Hematopoietic multipotent progenitor cell treated with erythropoietin and hydrocortisone succinate and interleukin-3 and kit ligand, for 8 days (in vitro differentiated cells): ENCODE measurements around the gene S100P.
A peak's percentile ranks its signal among the peaks of the same experiment; 100 is the strongest.
"Not testable (repeated sequence)": the region's sequence is repeated elsewhere in the genome, so short reads cannot be mapped to it uniquely, and the experiment has no call there.

ENCODE experiments used
- DNase-seq: peaks from one replicate; pipeline ENCODE4 v3.0.0-alpha.2; 2015

The S100P gene

DNA sequence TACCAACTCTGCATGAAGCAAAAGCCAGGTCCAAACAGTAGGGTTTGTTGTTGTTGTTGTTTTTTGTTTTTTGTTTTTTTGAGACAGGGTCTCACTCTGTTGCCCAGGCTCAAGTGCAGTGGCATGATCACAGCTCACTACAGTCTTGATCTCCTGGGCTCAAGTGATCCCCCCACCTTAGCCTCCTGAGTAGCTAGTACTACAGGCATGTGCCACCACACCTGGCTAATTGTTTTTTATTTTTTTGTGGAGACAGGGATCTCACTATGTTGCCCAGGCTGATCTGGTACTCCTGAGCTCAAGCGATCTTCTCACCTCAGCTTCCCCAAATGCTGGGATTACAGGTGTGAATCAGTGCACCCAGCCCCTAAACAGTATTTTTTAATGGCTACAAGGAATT, 6.2 kb downstream of the S100P start:
- DNase-seq, result no peak

DNA sequence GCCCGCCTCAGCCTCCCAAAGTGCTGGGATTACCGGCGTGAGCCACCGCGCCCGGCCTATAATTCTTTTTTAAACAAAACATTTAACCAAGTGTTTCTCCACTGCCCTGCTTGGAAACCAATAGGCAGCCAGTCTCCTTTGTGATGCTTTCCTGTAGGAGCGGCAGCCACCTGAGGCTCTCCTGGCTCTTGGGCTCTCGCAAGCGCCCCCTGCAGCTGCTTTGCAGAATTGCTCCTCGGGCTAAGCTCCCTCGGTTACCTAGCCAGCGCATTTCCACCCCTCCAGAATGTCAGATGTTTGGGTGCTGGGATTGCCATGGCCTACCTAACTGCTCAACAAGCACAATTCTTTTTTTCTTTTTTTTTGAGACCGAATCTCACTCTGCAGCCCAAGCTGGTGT, 7.7 kb downstream of the S100P start:
- DNase-seq, result peak; percentile 51

DNA sequence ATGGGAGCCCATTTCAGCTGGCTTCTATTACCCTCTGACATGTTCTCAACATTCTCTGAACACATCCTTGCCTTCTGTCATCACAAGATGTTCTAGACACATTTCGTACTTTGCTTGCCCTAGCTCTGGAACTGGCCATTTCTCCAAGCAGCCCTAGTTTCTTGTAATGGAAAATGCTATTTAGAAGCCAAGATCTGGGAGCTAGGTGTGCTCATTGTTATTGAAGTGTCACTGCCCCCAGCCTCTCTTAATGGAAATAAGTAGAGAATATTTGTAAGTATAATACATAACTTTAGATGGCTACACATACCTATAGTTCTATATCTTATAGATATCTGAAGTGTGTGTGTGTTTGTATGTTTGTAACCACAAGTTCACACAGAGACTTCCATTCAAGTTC, 9.1 kb downstream of the S100P start:
- no peak for DNase-seq

DNA sequence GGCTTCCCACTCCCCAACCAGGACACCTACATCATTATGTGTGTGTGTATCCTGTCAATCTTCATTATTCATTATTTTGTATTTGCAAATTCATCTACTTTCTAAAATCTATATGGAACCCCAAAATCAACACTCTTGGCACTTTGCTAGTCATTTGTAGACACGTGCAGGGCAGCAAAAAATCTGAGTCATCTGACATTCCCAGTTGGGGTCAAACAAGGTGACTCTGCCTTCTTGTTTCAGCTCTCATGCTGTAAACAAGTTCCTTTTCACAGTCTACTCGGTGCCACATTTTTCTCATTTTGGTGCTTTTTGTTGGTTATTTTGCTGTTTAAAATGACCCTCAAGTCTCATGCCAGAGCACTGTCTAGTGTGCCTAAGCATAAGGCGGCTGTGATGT, 10.1 kb downstream of the S100P start:
- no peak for DNase-seq

DNA sequence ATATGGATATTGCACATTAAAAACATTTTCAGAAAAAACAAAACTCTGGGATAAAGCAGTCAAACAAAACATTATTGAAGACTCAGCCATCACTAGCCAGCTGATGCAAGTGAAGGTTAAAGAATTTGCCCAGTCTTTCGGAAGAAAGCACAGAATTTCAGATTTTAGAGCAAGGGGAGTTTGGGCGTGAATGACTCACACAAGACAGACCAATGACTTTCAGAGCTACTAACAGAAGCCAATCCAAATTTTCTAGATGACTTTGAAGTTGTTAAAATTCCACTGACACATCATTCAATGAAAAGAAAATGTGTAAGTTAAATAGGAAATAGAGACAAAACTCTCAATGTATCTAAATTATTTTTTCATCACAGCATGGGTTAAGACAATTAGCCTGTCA, 12.0 kb downstream of the S100P start:
- DNase-seq, result no peak

DNA sequence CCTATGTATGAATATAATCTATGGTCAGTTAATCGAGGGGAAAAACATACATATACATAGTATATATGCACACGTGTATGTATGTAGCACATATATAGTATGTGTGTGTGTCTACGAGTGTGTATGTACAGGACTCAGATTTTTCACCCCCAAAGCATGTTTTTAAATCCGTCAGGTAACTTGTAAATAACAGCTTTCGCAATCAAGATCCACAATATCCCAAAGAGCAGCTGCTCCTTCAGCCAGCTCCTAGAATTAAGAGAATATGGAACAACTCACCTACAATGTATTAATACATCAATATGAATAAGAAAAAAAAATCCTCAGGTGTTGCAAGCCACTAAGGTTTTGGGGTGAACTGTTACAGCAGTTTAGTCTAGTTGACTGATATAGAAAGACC, 12.5 kb downstream of the S100P start:
- DNase-seq, result no peak

DNA sequence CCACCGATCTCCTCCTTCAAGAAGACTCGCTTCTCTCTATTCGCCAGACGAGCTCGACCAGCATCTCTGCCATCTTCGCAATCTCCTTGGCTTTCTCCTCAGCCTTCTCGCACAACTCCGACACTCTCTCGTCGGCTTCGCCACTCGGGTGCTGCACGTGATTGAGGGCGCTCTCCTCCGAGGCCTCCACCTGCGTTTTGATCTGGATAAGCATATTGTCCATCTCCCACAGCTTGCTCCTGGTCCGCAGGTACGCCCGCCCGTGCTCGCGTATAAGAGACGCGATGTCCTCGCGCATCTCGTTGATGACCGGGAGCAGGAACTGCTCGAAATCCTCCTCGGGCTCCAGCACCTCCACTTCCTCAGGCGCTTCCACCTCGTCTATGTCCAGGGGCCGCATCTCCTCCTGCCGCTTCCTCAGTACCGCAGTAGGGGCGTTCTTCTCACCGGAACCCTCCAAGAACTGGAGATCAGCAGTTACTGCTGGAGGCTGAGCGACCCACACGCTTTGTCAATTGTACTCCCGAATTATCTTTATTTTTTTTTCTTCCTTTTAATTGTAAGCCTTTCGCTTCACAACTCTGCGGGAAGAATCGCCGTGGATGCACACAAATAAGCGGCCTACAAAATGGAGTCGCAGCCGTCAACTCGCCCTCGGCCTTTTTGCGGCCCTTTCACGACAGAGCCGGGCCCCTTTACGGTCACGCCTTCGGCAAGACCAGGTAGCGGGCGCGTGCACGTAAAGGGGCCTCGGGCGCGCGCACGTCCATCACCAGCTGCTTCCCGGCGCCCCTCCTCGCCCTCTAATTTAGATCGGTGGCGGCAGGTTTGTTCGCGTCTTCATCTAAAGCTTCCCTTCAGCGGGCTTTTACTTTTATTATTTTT, 15.8 kb downstream of the S100P start, which contains the start of gene MRFAP1L1:
Gene MRFAP1L1 (minus strand): TSS at position 636 of the 885 bp plus-strand sequence. CDS start 236 bp downstream, at position 400.
- DNase-seq, result peak; percentile 97

DNA sequence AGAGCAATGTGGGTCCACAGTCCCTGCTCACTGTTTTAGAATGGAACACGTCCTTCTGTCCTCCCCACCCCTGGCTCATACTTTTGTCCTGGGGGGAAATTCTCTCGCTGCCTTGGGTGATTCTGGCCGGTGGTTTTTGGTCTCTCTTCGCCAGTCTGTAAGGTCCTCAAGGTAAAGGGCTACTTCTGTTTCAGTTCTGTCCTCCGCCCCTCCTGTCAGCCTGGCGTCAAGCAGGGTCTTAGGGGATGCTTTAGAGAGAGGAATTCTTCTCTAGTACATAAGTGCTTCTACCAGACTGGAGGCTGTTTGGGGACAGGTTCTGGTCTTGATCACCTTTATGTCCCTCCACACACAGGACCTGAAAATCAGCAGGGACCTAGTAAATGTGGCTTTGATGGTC, 16.6 kb downstream of the S100P start:
- no peak for DNase-seq

DNA sequence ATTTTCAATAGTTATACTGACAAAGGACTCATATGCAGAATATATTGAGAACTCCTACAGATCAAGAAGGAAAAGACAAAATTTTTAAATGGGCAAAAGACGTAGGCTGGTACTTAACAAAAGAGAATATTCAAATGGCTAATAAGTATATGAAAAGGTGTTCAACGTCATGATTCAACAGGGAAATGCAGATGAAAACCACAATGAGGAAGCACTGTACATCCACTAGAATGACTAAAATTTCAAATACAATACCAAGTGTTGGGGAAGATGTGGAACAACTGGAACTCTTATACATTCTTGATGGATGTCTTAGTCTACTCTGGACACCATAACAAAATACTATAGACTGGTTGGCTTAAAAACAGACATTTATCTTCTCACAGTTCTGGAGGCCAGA, 17.3 kb downstream of the S100P start:
- no peak for DNase-seq

DNA sequence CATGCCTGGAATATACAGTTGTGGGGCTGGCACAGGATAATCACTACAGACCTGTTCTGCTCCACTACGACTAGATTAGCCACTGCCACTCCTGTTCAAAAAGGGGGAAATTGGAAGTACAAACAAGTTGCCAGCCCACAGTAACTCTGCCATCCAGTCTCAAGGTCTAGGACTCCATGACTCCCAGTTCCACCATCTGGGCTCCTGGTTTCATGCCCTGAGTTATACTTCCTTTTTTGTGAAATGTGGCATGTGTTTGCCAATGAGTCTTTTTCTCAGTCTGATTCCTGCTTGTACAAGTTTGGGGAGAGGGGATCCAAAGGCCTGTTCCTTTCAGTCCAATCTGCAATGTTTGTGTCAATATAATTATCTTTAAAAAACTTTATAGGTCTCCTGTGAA, 21.3 kb downstream of the S100P start:
- DNase-seq, result no peak

DNA sequence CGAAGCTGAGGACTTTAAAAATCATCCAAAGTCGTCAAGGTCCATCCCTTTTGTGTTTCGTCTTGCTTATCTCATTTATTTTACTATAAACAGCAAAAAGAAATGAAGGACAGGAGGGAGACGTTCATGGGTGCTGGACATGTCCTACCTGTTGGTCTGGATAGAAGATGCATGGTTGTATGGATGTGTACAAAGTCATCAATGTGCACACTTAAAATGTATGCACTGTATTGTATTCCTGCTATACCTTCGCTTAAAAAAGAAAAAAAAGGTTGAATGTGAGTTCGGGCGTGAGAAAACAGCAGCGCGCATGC, 22.0 kb downstream of the S100P start:
- DNase-seq, result no peak

DNA sequence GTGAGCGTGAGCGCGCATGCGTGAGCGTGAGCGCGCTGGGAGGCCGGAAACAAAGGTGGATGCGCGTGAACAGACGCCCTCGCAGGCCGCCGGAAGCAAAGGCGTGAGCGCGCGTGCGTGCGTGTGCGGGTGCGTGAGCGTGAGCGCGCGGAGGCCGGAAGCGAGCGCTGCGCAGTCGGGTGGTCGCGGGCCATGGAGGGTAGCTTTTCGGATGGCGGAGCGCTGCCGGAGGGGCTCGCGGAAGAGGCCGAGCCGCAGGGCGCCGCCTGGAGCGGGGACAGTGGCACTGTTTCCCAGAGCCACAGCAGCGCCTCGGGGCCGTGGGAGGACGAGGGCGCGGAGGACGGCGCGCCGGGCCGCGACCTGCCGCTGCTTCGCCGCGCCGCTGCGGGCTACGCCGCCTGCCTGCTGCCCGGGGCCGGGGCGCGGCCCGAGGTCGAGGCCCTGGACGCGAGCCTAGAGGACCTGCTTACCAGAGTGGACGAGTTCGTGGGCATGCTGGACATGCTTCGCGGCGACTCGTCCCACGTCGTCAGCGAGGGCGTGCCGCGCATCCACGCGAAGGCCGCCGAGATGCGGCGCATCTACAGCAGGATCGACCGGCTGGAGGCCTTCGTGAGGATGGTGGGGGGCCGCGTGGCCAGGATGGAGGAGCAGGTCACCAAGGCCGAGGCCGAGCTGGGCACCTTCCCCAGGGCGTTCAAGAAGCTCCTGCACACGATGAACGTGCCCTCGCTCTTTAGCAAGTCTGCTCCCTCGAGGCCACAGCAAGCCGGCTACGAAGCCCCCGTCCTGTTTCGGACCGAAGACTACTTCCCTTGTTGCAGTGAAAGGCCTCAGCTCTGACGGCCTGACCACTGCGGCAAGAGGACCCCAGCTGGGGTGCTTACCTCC, 22.6 kb downstream of the S100P start, which contains the start of gene BLOC1S4:
Gene BLOC1S4 (plus strand): TSS at position 157 of the 894 bp plus-strand sequence. CDS start 36 bp downstream, at position 193.
- peak; percentile 91 for DNase-seq

DNA sequence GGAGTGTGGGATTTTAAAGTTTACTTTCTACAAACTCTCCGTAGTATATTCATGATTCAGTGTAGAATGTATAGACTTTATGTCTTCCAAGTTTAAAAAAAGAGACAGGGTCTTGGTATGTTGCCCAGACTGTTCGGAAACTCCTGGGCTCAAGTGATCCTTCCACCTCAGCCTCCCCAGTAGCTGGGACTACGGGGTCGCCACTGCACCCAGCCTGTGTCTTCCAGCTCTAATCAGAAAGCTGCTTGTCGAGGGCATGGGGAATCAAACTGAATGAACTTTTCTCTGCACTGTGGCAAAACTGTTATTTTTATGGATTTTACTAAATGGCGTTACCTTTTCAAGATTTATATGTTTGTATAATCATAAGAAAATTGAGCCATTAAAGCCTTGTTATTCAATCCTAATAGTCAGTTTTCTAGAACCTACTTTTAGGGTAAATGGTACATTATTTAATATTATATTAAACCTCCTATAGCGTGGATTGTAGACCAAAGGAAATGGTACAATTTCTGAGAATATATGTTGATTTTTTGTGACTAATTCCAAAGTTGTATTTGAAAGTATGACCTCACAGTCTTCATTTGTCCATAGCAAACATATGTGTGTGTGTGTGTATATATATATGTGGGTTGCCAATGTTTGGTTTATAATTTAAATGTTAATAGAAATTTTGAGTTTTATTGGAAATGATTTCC, 23.4 kb downstream of the S100P start:
- no peak for DNase-seq

DNA sequence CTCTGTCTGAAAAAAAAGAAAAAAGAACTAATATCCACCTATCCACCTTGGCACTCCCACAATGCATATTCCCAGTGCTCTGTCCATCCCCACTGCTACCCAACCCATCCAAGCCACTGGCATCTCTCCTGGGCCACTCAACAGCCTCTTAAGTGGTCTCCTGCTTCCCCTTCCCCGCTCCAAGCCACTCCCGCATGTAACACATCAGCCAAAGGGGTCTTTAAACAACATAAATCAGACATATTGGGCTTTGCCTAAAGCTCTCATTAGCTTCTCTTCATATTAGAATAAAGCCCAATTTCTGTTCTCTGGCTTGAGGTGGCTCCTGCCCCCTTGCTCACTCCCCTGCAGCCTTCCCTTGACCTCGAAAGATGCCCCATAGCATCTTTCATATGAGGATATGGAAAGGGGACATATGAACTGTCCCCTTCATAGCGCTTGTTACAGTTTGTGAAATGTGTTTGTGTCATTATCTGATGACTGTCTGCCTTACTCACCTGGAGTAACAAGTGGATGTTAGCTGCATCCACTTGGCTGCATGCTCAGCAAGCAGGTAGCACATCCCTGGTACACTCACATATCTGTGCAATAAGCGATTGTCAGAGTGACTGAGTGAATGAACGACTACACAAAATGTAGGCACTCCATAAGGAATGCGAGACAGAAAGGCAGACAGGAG, 25.4 kb downstream of the S100P start:
- DNase-seq, result no peak

DNA sequence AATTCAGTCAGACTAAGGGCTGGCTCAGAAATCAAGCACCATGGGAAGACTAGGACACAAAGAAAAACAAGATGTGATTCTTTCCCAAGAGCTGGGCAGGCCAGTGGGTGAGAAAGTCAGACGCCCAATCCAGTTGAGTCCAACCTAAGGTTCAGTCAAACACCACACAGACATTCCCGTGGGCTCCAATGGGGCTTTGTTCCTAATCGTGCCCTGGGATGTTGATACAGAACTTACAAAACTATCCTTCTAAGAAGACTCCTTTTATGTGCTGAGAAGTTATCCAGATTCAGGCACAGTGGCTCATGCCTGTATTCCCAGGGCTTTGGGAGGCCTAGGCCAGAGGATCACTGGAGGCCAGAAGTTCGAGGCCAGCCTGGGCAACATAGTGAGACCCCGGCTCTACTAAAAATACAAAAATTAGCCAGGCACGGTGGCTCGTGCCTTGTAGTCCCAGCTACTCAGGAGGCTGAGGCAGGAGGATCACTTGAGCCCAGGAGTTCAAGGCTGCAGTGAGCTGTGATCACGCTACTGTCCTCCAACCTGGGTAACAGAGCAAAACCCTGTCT, 26.0 kb downstream of the S100P start:
- no peak for DNase-seq

DNA sequence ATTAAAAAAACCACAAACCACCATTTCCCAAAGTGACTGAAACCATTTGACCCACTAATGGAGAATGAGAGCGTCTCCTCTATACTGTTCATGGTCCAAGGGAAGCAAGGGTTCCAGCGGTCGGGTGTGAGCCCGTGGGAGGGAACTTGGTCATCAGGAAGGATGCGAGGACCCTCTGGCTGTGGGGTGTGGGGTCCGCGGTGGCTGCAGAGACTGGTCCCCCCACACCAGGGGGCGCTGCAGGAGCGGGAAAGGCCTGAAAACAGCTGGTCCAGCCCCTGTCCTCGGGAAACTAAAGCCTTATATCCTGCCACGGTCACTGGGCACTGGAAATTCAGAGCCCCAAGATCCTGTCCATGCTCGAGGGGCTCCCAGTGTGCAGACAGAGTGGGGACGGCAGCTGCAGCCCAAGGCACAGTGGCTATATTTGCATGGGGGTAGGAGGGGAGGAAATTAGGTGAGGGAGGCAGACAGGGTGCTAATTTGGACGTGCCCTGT, 26.6 kb downstream of the S100P start:
- DNase-seq, result peak; percentile 80

DNA sequence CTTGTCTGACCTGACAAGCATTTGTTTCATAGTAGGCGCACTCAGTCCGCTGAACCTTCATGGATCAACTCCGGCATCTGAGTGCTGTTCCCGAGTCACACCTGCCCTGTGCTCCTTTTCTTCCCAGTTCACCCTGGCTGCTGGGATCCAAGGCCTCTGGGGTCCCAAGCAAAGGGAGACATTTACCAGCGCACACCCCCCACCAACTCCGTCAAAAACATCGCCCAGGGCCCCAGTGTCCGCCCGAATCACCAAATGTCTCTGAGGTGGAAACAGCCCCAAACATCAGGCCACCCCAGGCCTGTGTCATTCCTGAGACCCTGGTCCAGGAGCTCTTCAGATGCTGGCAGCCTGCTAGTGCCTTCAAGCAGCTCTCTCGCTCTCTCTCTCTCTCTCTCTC, 27.4 kb downstream of the S100P start:
- DNase-seq, result no peak

DNA sequence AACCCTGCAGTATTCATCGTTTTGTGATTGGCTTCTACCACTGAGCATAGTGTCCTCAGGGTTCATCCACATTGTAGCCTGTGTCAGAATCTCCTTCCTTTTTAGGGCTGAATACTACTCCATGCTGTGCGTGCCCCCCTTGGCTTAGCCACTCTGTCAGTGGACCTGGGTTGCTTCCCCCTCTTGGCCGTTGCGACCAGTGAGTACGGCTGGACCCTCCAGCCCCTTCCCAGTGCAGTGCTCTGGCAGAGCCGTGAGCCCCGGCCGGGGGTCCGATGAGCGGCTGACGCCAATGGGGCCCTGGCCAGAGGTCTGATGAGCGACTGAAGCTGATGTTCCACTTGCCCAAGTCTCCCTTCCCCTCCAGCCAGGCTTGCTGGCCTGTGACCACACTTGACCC, 29.2 kb downstream of the S100P start:
- no peak for DNase-seq

DNA sequence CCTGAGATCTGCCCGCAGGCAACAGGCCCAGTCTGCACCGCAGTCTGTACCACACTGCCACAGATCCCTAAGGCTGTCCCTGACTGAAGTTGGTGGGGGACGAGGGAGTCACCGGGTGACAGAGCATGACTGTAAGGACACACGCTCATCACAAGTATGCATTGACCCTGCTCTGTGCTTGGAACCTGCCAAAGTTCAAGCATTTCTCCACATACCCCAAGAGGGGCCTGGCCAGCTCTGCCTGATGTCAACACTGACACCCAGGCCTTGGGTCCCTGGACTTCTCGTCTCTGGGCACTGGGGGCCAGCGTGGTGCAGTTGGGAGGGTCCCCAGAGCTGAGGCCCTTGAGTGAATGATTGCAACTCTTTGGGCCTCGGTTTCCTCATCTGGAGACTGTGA, 30.2 kb downstream of the S100P start:
- no peak for DNase-seq

DNA sequence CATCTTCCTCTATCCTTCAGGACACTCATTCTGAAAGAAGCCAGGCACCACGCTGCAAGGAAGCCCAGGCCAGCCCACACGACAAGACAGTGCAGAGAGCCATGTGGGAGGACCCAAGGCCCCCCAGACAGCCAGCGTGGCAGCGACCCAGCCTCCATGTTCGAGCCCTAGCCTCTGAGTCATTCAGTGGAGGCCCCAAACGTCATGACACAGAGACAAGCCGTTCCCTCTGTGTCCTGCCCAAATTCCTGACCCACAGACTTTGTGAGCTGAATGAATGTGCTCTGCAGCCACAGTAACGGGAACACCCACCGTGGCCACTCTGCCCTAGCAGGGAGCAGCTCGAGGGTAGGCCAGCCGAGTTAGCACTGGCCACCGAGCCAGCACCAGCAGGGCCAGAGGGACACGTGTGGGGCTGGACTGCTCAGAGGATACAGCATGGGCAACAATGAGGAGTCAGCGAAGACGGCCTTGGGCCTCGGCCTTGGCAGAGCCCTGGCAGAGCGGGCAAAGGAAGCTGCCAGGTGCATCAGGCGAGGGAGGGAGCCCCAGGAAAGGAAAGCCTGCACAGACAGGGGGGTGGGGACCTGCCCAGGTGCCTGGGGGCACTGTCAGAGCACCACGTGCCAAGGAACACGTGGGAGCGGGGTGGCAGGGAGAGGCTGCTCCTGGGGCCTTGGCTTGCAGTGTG, 30.9 kb downstream of the S100P start:
- no peak for DNase-seq

DNA sequence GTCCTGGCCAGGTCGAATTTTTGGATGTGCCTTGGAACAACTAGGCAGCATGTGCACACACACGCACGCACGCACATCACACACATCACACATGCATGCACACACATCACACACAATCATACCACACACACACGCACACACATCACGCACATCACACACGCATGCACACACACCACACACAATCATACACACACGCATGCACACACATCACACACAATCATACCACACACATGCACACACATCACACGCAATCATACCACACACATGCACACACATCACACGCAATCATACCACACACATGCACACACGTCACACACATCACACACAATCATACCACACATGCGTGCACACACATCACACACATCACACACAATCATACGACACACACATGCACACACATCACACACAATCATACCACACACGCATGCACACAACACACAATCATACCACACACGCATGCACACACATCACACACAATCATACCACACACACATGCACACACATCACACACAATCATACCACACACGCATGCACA, 31.8 kb downstream of the S100P start:
- not testable (repeated sequence) for DNase-seq
